GM21529 (cell line): ENCODE results near the gene KRT6B.
"Not testable (repeated sequence)": the region's sequence is repeated elsewhere in the genome, so short reads cannot be mapped to it uniquely, and the experiment has no call there.

ENCODE experiments used
- ATAC-seq: cut with Tn5 transposase; IDR thresholded peaks from one replicate; pipeline ENCODE4 v1.9.1; 2021; ENCODE audit not compliant: unreplicated experiment

Gene KRT6B

DNA sequence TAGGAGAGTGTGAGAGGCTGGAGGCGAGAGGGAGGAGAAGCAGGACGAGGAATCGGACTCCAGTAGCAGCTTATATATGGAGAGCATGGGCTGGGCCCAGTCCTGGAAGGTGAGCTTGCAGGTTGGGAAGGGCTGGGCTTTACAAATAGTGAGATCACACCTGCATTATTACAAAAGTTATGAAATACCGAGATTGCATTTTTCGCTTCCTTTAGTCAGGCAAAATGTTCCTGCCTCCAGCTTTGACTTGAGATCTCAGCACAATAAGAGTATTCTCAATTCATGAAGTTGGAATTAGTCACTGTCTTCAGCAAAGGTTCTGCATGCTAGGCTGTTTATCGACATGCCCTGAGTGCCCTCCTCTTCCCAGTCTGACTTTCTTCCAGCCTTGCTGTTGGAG is at the start of gene KRT6B:
Gene KRT6B, minus strand, starts transcription at position 46 of the 400 bp plus-strand sequence. CDS start 68 bp downstream, outside the sequence.
- no peak for ATAC-seq

DNA sequence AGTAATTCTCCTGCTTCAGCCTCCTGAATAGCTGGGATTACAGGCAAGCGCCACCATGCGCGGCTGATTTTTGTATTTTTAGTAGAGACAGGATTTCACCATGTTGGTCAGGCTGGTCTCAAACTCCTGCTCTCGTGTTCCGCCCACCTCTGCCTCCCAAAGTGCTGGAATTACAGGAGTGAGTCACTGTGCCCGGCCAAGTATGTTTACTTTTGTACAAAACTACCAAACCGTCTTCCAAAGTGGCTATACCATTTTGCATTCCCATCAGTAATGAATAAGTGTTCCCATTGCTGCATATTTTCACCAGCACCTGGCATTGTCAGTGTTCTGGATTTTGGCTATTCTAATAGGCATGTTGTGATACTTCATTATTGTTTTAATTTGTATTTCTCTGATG is 49.5 kb upstream of the KRT6B start:
- no peak for ATAC-seq

DNA sequence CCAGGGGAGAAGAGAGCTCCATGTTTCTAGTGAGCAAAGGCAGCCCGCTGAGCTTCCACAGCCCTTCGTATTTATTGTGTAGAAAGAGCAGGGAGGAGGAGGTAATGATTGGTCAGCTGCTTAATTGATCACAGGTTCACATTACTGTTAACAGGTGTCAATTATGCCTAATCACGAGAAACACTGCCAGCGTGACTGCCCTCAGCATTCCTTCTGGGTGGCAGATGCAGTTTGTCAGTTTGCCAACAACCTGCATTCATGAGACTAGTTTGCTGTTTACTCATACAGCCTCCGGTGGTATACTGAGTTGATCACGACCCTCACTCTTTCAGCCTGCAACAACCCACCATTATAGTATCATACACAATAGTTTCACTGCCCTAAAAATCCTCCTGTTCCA is 48.6 kb upstream of the KRT6B start:
- not testable (repeated sequence) for ATAC-seq

DNA sequence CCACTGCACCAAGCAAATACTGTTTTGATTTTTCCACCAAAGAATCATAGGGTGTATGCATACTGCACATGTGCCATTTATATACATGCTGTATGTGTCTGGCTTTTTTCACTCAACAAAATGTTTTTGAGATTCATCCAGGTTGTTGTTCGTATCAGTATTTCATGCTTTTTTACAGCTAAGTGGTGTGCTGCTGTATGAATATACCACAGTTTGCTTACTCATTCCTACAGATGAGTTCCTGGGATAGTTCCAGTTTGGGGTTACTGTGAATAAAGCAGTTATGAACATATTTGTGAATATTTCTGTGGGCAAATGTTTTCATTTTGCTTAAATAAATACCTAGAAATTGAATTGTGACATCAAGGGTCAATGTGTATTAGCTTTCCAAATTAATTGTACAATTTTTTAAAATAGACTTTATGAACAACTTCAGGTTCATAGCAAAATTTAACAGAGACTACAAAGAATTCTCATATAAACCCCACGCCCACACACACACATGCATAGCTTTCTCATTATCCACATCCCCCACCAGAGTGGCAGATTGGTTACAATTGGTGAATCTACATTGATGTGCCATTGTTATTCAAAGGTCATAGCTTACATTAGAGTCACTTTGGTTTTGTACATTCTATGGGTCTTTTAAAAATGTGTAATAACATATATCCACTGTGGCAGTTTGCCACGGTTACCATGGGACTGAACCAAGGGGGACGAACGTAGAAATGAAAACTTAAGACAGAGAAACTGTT is 48.0 kb upstream of the KRT6B start:
- ATAC-seq: no peak

DNA sequence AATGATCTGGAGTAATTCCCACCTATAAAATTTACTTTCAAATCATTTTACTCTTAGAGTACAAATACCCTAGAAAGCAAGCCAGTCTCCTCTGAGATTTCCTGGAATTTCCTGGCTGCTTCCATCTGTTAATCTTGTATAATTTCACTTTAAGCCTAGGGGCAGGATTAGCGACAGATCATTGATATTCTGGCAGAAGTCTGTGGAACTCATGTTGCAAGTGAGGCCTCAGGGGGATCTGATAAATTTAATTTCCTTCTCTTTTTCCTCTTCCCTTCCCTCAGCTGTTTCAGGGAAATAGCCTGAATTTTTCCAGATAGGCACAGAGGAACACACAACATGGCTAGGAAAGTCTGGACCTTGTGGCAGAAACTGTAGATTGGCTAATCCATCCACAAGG is 47.0 kb upstream of the KRT6B start:
- no peak for ATAC-seq

DNA sequence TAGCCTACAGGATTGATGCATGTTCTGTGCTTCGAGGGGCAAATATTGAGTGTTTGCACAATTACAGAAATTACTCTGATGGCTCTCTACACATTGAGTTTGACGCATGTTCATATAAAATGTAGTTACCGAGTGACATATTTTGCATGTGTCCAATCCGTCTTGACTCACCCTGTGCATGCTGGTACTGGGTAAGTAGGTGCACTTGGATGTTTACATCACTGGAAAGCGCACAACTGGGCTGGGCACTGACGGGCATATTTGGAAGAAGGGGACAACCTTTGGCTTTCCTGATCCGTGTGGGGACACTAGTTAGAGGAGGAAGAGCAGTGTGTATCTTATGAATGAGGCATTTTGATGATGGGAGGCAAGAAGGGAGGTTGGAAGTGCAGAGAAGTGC is 46.0 kb upstream of the KRT6B start:
- no peak for ATAC-seq

DNA sequence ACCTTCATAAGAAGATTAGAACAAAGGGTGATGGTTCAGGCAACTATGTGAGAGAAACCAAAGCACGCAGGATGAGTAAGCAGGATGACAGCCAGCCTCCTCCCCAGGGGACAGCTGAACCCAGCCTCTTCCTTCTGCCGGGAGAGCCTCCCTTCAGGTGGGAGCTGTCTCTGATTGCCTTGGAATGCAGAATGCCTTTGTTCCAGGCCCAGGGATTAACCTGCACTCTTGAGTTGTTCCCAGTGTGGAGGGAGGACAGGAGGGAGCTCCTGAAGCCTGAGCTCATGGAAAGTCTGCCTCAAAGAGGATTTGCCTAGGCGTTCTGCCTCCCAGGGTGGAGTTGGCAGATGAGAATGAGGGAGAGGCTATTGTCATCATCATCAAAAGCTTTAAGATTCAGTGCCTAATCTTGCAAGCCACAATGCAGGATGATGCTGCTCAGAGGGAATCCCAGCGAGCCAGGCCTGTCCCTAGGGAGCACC is 44.7 kb upstream of the KRT6B start:
- ATAC-seq: no peak

DNA sequence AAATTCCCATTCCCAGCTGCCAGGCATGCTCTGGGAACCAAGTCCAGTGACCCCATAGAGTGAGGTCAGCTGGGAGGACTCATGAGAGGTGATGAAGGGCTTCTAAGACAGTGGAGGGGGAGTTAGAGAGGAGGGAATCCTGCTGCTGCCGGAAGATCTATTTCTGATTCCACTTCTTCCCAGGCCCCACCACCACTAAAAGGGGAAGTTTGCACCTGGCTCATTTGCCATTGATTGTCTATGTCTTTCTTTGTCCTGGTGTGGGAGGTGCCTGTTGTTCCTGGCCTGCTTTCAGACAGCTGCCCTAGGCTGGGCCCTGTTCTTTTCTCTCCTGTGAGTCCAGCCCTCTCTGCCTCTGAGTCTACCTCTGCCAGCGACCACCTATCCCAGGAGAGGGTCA is 44.1 kb upstream of the KRT6B start:
- no peak for ATAC-seq

DNA sequence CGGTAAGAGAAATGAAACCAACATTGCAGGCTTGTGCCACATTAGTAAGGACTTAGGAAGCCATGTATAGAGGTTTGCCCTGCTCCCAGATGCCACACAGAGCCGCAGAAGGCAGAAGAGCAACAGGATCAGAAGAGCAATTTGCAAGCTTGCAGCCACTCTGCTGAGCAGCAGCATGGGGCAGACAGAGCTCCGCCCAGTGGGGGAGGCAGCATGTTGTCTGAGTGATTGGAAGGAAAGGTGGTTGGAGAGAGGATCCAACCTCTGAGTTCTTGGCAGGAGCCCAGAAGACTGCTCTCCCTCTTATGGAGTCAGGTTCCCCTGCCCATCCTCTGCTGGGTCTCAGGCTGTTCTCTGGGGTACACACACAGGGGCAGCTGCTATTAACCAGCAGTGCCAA is 43.4 kb upstream of the KRT6B start:
- ATAC-seq: no peak

DNA sequence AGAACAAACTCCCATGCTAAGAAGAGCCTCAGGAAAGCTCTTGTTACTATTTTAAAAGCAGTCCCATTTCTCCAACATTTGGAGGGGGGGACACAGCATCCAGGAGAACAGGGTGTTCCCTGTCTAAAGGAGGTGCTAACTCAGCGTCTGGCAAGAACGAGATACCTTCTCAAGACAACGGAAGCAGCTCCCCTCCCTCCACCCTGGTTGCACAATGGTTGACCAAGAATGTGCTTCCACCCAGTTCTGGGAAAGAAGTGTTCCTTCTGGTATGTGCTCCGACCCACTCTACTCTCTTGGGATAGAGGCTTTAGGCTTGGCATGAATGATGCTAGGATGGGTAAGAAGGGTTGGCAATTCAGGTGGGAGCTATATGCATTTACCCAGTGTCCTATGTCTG is 42.6 kb upstream of the KRT6B start:
- no peak for ATAC-seq

DNA sequence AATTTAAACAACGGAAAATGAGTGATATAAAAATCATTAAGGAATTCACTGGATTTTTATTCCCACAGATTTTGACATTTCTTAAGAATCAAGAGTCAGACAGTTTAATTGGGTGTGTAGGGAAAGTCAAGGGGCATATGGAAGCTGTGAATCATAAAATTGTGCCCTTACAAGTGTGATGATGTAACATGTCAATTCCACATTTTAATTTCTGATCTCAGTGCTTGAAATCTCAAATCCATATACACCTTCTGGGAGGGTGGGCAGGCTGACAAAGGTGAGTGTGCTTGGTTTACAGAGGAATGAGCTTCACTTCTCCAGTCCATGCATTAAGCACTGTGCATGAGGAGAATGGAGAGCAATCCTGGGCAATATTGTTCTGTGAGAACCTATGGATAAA is 42.2 kb upstream of the KRT6B start:
- ATAC-seq: no peak

DNA sequence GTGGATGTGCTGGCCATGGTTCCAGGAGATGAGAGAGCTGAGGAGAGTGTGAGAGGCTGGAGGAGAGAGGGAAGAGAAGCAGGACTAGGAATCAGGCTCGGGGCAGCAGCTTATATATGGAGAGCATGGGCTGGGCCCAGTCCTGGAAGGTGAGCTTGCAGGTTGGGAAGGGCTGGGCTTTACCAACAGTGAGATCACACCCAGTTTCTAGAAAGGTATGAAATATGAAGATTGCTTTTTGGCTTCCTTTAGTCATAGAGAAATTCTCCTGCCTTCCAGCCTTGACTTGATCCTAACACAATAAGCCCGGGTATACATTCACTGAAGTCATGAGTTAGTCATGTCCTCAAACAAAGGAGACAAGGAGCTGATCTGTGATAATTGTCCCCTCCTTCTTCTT is 41.2 kb upstream of the KRT6B start, which contains the start of gene KRT6A:
Gene KRT6A, minus strand, starts transcription at position 86 of the 400 bp plus-strand sequence. Its CDS starts 69 bp downstream, at position 17.
- no peak for ATAC-seq

DNA sequence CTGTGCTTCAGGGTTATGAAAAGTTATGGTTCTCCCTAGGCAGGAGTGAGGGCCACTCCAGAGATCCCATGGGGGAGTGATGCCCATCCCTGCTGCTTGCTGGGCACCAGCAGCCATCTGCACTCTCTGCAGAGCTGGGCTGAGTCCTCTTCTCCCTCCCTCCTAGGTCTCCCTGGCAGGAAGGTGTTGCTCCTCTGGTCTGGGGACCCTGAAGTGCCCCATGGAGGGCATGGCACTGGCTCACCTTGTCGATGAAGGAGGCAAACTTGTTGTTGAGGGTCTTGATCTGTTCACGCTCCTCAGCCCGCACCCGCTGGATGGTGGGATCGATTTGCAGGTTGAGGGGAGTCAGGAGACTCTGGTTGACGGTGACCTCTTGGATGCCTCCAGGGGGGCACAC is 40.5 kb upstream of the KRT6B start:
- ATAC-seq: not testable (repeated sequence)

DNA sequence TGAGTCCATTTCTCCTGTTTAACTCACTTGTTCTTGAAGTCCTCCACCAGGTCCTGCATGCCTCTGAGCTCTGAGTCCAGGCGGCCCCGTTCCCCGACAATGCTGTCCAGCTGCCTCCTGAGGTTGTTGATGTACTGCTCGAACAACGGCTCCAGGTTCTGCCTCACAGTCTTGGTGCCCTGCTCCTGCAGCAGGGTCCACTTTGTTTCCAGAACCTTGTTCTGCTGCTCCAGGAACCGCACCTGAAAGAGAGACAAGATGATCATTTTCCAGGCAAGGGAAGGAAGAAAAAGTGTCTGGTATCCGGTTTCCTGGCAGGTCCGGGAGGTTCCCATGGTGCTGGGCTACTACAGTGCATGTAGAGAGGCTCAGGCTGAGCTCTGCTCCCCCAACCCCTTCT is 39.5 kb upstream of the KRT6B start:
- ATAC-seq: not testable (repeated sequence)

DNA sequence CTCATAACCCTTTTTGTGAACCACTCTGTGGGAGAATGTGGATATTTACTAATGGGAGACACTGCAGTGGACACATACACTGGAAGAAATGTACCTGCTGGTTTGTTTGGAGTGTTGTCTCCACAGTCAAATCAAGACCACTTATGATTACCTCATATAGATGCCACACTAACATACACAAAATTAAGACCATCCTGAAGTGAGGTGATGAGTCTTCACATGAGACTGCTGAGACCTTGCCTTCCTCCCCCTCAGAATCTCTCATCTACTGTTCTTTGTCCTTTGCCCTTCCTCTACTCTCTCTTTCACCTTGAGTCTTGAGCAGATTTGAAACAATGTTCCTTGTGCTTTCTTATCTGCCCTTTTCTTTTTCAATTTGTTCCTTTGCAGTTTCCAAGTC is 36.8 kb upstream of the KRT6B start:
- no peak for ATAC-seq

DNA sequence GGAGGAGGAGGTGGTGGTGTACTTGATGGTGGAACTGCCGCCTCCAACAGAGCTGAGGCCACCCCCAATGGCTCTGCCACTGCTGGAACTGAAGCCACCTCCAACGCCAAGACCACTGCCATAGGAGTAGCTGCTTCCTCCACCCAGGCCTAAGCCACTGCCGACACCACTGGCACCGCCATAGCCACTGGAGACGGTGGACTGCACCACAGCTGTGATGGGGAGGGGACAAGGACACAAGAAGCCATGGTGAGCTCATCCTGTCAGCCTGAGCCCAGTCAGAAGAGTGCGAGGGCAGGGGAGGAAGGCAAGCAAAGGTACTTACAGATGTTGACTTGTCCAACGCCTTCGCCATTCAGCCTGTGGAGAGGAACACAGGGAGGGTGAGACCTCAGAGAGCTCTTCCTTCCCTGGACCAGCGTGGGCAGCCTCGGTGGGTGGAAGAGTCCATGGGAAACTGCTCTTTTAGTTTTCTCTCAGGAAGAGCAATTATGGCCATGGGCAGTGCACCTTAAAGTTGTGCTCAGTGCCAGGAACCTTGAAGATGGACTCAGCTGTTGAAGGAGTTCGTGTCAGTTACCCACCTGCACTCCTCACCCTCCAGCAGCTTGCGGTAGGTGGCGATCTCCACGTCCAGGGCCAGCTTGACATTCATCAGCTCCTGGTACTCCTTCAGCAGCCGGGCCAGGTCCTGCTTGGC is 35.9 kb upstream of the KRT6B start:
- not testable (repeated sequence) for ATAC-seq

DNA sequence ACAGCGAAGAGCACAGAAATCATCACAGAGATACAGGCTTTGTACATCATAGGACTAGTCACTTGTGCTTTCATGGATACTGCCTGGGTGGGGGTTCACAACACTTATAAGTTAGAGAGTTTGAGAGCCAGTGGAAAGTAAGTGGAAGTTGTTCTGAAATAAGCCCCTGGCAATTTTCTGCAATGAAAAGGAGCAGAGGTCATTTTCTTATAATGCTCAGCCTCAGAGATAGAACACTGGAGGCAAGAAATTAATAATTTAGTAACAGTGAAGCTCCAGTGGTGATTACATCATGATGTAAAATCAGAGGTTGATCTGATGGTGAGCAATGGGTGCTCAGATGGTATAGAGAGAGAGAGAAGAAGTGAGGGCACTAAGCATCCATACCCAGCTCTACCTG is 35.3 kb upstream of the KRT6B start:
- no peak for ATAC-seq

DNA sequence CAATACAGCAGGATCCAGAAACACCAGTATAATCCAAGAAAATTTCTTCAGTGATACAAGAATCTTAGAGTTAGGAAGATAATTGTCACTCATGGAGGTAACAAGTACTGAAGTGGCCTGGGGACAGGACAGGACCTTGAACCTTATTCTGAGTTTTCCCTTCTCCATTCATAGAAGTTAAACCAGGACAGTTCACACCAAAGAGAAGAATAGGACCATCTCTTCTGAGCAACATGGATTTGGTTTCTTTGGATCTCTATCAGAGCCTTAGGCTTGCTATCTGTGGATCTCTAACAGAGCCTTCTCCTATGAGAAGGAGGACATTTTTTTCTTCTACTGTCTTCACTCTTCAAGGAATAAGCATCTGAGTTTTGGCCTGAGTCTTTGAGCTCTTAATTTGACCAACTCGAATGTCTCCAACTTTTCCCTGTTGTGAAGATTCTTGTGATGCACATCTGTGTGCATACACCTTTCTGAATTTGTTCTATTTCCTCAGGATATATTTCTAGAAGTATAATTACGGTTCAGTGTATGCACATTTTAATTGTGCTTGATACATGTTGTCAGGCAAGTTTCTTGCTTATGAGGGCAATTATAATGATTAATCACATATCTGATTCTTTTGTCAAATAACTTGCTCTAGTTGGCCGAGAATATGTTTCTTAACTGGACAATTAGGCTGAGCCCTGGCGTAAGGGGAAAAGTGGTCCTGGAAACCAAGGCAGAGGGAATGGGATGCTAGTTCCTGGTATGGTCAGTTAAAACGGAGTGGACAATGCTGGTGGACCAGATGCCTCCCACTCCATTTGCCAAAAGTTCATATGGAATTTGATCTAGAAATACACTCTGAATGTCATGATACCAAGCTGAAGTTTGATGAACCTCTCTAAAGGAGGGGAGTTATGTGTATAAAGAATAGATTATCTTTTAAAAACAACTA is 34.5 kb upstream of the KRT6B start:
- no peak for ATAC-seq

DNA sequence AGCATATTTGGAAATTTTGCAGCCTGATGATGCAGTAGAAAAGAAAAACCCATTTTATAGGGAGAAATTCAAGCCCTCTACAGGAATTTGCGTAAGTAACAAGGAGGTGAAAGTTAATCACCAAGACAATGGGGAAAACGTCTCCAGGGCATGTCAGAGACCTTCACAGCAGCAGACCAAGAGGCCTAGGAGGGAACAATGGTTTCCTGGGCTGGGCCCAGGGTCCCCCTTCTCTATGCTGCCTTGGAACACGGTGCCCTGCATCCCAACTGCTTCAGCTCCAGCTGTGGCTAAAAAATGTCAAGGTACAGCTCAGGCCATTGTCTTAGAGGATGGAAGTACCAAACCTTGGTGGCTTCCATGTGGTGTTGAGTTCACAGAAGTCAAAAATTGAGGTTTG is 28.1 kb upstream of the KRT6B start:
- no peak for ATAC-seq

DNA sequence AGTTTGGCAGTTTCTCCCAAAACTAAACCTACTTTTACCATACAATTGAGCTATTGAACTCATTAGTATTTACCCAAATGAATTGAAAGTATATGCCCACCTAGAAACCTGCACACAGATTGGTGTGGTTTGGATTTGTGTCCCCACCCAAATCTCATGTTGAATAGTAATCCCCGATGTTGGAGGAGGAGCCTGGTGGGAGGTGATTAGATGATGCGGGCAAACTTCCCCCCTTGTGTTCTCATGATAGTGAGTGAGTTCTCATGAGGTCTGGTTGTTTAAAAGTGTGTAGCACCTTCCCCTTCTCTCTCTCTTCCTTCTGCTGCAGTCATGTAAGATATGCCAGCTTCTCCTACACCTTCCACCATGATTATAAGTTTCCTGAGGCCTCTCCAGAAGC is 25.7 kb upstream of the KRT6B start:
- no peak for ATAC-seq

DNA sequence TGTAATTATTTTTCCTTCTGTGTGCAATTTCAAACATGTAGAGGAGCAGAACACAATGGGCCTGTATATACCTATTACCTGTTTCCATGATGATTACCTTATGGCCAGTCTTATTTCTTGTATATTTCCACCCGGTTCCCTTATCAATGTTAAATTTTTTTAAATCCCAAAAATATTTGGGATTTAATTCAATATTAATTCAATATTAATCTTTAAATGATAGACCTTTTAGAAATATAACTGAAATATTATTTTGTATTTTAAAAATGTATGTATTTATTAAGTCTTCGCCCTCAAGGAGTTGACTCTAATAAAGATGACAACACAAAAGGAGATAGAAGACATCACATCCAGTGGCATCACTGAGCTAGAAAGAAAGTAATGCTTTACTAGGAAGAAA is 22.3 kb upstream of the KRT6B start:
- ATAC-seq: no peak
